Adipocyte (in vitro differentiated cells): ENCODE measurements around the gene NKX6-2.

Experiments used
- DNase-seq: peaks from one replicate; pipeline ENCODE4 v3.0.0-alpha.2; 2015; ENCODE audit warnings: low read depth
- H3K27me3 ChIP-seq: replicated peaks from 2 replicates; pipeline ENCODE4 v1.7.0; 2013; ENCODE audit warnings: mild to moderate bottlenecking, low read length, moderate library complexity; ENCODE audit not compliant: control insufficient read depth, insufficient read depth
- H3K36me3 ChIP-seq: 2 replicates; pipeline ENCODE4 v1.7.0; 2013; ENCODE audit warnings: low read length, mild to moderate bottlenecking, moderate library complexity; ENCODE audit not compliant: control insufficient read depth, insufficient read depth, severe bottlenecking
- H3K4me1 ChIP-seq: 2 replicates; pipeline ENCODE4 v1.7.0; 2013; ENCODE audit warnings: mild to moderate bottlenecking, low read length, moderate library complexity; ENCODE audit not compliant: control insufficient read depth, insufficient read depth
- H3K4me3 ChIP-seq: 2 replicates; pipeline ENCODE4 v1.7.0; 2013; ENCODE audit warnings: mild to moderate bottlenecking, low read length, moderate library complexity
- H3K9ac ChIP-seq: 2 replicates; pipeline ENCODE4 v1.7.0; 2013; ENCODE audit warnings: mild to moderate bottlenecking, low read length, moderate library complexity
- H3K9me3 ChIP-seq: 2 replicates; pipeline ENCODE4 v1.7.0; 2013; ENCODE audit warnings: mild to moderate bottlenecking, low read length, moderate library complexity; ENCODE audit not compliant: control insufficient read depth

Gene NKX6-2

GRCh38 chr10:132784866-132785722 is 853 bp downstream of the NKX6-2 start:
- no peak overlapping the region for H3K9ac ChIP-seq
- no peak for DNase-seq
- H3K36me3 ChIP-seq: peaks cover 18% of the 10 kb centered on the region
- no peaks in the 10 kb centered on the region for H3K27me3 ChIP-seq
- H3K4me3 ChIP-seq: no peak overlapping the region
- H3K9me3 ChIP-seq: no peaks in the 10 kb centered on the region
- no peaks in the 10 kb centered on the region for H3K4me1 ChIP-seq

- Histone ChIP-seq H3K27me3 (no peaks in the 10 kb centered on the region), H3K4me3 (no peak overlapping the region), H3K4me1 (no peaks in the 10 kb centered on the region), H3K9me3 (no peaks in the 10 kb centered on the region), H3K9ac (no peak overlapping the region), H3K36me3 (peaks cover 19% of the 10 kb centered on the region)
- DNase-seq: no peak
These were observed 1.7 kb downstream of the NKX6-2 start for GRCh38 chr10:132783940-132784865.

DNA sequence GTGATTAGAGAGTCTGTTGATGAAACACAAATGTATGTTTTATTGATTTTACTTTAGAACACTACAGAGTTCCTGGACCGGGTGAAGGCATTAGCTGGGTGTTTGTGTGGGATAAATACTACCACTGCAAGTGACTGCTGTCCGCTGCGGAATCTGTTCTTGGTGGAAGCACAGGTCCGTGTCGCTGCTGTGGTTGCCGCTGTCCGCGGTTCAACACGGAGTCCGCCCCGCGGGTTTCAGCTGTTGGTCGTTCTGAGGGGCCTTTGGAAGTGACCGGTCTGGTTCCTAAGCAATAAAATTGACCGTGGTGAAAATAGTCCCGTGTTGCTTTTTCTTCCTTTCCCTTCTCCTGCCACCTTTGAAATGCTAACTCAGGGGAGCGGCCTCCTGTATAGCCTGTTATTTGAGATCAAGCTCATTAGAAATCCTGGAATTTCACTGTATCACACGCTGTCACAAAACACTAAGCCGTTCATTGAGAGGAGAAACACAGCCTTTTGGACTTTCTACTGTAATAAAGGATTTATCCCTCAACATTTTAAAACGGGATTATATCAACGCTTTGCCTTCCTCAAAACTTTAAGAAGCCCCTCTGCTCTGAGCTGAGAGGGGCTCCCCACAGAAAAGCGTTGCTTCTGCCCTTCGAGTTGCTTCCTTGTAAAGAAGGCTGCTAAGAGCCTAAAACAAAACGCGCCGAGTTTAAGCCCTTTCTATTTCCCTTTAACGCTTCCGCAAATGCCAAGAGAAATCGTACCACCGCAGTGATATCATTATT is 2.6 kb downstream of the NKX6-2 start:
- DNase-seq: no peak
- Histone ChIP-seq H3K27me3 (no peaks in the 10 kb centered on the region), H3K4me3 (no peak overlapping the region), H3K4me1 (no peaks in the 10 kb centered on the region), H3K9ac (no peak overlapping the region), H3K9me3 (no peaks in the 10 kb centered on the region), H3K36me3 (peaks cover 19% of the 10 kb centered on the region)

DNA sequence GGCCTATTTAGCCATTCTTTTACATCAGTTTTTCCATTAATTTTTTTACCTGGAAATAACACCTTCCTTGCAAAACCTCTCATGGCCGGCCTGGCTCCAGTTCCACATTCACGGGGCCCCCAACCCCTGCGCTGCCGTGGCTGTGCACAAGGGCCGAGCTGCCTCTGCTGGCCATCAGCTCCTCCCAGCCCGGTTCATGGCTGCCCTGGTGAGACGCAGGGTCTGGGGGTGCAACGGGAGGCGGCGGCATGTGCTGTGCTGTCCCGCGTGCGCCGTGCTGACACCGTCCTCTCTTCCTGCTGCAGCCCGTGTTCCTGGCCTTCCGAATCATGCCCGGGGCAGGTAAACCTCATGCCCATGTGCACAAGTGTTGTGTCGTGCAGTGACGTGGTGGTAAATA is 4.4 kb downstream of the NKX6-2 start:
- no peaks in the 10 kb centered on the region for H3K27me3 ChIP-seq
- peaks cover 25% of the 10 kb centered on the region for H3K36me3 ChIP-seq
- no peaks in the 10 kb centered on the region for H3K4me1 ChIP-seq
- no peak for DNase-seq
- H3K9ac ChIP-seq: no peak overlapping the region
- H3K9me3 ChIP-seq: no peaks in the 10 kb centered on the region
- H3K4me3 ChIP-seq: no peak overlapping the region

DNA sequence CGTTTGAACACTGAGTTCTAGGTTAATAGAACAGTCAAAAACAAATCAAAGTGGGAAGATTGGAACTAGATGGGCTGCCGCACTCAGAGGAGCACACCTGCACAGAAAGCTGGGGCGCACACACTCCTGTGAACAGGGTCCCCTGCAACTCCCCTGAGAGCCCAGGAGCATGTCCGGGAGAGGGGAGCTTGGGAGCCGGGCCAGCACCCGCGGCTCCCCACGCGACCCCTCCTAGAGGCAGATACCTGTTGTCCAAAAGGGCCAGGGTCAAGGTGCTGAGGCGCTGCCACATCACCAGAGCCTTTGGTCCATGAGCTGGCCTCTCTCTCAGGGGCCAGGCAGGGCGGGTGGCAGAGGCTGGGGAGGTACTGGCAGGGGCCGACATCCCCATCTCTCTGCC is 5.6 kb downstream of the NKX6-2 start:
- Histone ChIP-seq H3K36me3 (peaks cover 25% of the 10 kb centered on the region), H3K4me1 (no peaks in the 10 kb centered on the region), H3K9ac (no peak overlapping the region), H3K27me3 (no peaks in the 10 kb centered on the region), H3K9me3 (no peaks in the 10 kb centered on the region), H3K4me3 (no peak overlapping the region)
- no peak for DNase-seq

GRCh38 chr10:132779549-132780294 is 6.2 kb downstream of the NKX6-2 start:
- Histone ChIP-seq H3K9me3 (no peaks in the 10 kb centered on the region), H3K4me1 (no peaks in the 10 kb centered on the region), H3K27me3 (no peaks in the 10 kb centered on the region), H3K4me3 (no peak overlapping the region), H3K36me3 (peaks cover 25% of the 10 kb centered on the region), H3K9ac (no peak overlapping the region)
- no peak for DNase-seq

DNA sequence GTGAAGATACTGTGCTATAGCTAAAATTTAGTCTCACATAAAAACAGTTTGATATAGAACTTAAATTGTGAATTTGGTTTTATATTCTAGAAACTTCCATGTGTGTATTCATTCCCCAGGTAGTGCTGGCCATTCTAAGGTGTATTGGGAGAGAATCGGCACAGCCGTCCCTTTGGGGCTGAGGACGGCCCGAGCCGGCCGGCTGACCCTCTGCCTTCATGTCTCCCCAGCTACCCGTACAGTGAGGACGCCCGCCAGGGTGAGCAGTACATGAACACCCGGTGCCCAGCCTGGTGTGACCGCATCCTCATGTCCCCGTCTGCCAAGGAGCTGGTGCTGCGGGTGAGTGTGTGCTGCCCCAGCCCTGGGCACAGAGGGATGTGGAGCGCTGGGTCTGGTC is 8.5 kb downstream of the NKX6-2 start:
- H3K27me3 ChIP-seq: no peaks in the 10 kb centered on the region

GRCh38 chr10:132776821-132777220 is 9.1 kb downstream of the NKX6-2 start:
- Histone ChIP-seq H3K4me1 (no peaks in the 10 kb centered on the region), H3K36me3 (peaks cover 12% of the 10 kb centered on the region), H3K4me3 (no peak overlapping the region), H3K9ac (no peak overlapping the region), H3K9me3 (no peaks in the 10 kb centered on the region), H3K27me3 (no peaks in the 10 kb centered on the region)
- DNase-seq: no peak

More for the DNA sequence above, 8.5 kb downstream of the NKX6-2 start:
- H3K4me1 ChIP-seq: no peaks in the 10 kb centered on the region
- no peak overlapping the region for H3K9ac ChIP-seq
- no peak for DNase-seq
- H3K36me3 ChIP-seq: peaks cover 14% of the 10 kb centered on the region
- H3K4me3 ChIP-seq: no peak overlapping the region
- H3K9me3 ChIP-seq: no peaks in the 10 kb centered on the region

DNA sequence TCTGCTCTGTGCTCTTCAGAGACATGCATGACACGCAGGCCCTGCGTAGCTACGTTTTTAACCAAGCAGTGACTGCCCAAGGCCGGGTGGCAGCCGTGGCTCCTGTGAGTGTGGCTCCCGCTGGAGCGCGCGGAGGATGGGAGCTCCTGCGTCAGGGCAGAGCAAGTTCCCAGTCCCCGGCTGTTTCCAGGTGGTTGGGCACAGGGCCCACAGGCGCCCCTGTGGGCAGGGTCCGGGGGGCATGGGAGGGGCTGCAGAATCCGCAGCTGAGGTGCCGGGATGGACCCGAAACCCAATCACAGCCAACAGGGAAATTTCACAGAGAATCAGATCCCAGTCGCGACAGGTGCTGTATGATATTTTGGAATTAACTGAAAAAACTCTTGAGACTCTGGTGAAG is 9.8 kb downstream of the NKX6-2 start:
- DNase-seq: no peak
- no peaks in the 10 kb centered on the region for H3K9me3 ChIP-seq
- H3K9ac ChIP-seq: no peak overlapping the region
- no peaks in the 10 kb centered on the region for H3K27me3 ChIP-seq
- no peak overlapping the region for H3K4me3 ChIP-seq
- H3K36me3 ChIP-seq: peaks cover 10% of the 10 kb centered on the region
- no peaks in the 10 kb centered on the region for H3K4me1 ChIP-seq

DNA sequence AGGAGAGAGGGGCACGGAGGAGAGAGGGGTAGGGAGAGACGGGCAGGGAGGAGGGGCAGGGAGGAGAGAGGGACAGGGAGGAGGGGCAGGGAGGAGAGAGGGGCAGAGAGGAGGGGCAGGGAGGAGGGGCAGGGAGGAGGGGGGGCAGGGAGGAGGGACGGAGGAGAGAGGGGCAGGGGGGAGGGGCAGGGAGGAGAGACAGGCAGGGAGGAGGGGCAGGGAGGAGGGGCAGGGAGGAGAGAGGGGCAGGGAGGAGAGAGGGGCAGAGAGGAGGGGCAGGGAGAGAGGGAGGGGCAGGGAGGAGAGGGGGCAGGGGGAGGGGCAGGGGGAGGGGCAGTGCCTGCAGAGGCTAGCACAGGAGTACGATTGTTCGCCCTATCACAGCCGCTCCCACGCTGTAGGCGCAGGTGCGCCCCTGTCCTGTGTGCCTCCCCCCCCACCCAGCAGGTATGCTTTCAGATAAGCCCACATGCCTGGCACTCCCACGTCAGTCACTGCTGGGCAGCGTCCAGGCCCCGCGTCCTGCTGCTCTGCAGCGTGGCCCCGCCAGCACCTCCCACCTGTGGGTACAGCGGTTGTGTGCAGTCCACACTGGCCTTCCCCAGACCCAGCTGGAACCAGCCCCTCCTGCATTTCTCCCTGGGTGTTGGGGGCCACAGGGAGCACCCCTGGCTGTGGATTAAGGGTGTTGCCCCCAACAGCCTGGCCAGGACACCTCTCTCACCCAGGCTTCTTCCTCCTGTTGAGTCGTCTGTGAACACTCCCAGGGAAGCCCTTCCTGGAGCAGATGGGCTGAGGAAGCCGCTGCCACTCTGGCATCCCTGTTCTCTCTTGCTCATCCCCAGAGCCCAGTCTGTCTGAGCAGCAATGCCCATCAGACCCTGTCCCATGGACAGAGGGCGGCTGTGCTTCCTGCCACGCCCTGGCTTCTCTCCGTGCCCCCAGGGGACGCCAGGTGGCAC is 10.8 kb downstream of the NKX6-2 start:
- no peaks in the 10 kb centered on the region for H3K27me3 ChIP-seq
- H3K36me3 ChIP-seq: peaks cover 8% of the 10 kb centered on the region
- no peak for DNase-seq
- no peak overlapping the region for H3K4me3 ChIP-seq
- H3K9ac ChIP-seq: no peak overlapping the region
- no peaks in the 10 kb centered on the region for H3K9me3 ChIP-seq
- H3K4me1 ChIP-seq: no peaks in the 10 kb centered on the region
